ENCODE results near the gene RPS21.

The RPS21 gene

DNA sequence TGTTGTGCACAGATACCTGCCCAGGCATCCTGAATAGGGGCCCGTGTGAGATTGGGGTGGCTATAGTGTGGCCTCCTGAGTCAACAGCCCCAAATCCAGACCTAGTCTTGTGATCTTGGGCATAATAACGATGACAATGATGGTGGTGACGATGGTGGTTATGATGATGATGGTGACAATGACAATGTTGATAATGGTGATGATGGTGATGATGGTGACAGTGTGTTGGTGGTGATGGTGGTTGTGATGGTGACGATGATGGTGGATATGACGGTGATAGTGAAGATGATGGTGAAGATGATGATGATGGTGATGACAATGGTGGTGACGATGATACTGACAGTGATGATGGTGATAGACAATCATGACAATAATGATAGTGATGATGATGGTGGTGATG lies 5.1 kb upstream of the RPS21 start:
- no peak for DNase-seq

DNA sequence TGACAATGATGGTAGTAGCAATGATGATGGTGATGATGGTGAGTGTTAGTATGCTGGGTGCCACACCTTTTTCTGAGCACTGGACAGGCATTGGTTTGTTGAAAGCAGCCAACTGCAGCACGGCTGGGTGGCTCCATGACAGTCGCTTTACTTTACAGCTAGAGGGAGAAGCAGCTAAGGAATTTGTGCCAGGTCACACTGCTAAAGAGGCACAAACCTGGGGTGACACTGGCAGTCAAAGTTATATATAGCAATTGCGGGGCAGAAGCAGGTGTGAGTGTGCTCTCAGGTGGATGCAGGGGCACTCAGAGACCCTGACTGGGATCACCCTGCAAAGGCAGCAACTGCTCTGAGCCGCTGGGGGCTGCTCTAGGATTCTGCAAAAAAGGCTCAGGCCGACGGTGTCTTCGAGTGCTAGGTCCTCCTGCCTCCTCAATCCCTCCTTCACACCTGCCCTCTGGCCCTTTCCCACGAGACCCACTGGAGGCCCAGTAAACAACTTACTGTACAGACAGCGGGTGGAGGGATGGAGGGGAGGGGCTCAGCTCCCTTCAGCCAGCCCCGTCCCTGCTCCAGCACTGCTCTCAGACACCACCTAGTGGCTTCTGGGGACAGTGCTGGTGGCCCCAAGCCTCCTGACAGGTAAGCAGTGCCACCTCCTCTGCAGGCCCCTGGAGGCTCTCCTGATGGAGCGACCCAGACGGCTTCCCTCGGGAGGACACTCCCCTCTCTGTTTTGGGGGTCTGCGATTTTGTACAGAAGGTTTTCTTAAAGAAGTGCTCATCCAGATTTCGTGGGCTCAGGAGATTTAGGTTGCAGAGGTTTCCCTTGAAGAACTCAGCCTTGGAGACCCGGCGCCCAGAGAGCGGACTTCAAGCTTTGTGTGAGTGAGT lies 4.4 kb upstream of the RPS21 start:
- peak; percentile 62 for DNase-seq

GRCh38 chr20:62387219-62387913 lies 463 bp downstream of the RPS21 start:
- no peak for DNase-seq

- DNase-seq = no peak
Measured at GRCh38 chr20:62387933-62388635, 1.2 kb downstream of the RPS21 start.

DNA sequence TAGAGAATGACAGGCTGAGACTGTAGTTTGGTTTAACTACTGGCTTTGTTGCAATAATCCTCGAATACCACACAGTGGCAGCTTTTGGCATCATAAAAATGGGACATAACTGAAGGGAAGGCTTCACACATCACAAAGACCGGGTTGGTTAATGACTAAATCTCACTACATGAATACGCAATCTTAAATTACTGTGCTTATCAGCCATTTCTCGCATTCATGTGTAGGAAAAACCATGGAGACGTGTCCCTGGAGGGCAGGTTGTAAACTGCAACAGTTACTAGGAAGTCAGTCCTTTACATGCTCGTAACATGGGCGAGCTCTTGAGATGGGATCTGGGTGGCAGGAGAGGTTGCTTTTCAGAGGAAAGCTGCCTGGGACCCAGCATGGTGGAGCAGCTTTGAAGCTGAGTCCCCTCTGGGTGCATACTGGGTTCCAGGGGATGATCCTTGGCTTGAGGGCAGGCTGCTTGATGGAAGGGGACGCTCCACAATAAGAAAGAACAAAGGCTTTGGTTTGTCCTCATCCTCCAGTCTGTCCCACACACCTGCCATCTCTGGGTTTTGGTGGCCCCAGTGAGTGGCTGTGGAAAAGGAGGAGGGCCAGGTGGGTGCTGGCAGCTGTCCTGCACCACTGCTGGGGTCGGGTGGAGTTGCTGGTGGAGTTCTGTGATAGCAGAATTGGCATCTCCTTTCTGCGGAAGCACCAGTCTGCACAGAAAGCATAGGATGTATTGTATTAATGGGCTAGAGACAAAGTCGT lies 2.1 kb downstream of the RPS21 start:
- no peak for DNase-seq

GRCh38 chr20:62389601-62390087 lies 2.7 kb downstream of the RPS21 start:
- DNase-seq = no peak

GRCh38 chr20:62390317-62391164 lies 3.6 kb downstream of the RPS21 start:
- no peak for DNase-seq

GRCh38 chr20:62391165-62392076 lies 4.5 kb downstream of the RPS21 start:
- DNase-seq = no peak

- DNase-seq = no peak
Measured at GRCh38 chr20:62392077-62392418, 5.1 kb downstream of the RPS21 start.

DNA sequence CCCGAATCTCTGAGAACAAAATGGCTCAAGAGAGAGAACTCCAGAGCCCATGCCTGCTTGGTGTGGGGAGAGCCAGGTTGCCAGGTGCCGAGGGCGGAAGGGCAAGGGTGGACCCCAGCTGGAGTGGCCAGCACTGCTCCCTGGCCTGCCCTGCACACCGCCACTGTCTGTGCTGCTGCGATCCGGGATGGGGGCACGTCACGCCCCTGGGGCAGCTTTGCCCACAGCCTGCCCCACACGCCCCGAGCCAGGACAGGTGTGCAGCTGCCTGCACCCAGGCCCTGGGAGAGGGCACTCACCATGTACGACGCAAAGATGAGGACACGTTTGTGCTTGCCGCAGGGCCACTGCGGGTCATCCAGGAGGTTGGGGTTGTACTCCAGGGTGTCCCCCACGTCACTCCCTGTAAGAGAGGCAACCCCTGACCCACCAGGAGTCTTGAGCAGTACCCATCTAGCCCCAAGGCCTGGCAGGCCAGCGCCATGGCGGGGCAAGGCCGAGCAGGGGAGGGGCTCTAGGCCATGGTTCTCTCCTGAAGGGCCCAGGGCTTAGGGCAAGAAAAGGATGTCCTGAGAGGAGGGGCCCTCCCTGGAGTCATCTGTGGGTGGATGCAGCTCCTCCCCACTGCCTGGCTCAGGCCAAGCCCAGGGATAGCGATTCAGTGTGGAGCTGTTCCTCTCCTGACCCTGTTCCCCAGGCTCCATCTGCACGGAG lies 5.9 kb downstream of the RPS21 start:
- DNase-seq = no peak

DNA sequence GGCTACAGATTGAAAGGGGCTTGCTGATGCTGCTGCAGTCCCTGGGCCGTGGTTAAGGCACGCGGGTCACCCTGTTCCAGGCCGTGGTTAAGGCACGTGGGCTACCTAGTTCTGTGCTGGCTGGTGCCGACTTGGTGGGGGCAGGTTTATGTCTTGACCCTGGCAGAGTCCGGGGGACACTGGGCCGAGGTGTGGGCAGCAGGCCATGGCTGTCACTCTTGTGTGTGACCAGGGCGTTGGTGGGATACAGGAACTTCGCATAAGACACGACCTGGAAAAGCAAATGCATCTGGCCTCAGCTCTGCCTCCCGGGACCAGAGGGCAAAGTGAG lies 6.4 kb downstream of the RPS21 start:
- no peak for DNase-seq

- no peak for DNase-seq
Measured at GRCh38 chr20:62393830-62394229, 6.9 kb downstream of the RPS21 start.

DNA sequence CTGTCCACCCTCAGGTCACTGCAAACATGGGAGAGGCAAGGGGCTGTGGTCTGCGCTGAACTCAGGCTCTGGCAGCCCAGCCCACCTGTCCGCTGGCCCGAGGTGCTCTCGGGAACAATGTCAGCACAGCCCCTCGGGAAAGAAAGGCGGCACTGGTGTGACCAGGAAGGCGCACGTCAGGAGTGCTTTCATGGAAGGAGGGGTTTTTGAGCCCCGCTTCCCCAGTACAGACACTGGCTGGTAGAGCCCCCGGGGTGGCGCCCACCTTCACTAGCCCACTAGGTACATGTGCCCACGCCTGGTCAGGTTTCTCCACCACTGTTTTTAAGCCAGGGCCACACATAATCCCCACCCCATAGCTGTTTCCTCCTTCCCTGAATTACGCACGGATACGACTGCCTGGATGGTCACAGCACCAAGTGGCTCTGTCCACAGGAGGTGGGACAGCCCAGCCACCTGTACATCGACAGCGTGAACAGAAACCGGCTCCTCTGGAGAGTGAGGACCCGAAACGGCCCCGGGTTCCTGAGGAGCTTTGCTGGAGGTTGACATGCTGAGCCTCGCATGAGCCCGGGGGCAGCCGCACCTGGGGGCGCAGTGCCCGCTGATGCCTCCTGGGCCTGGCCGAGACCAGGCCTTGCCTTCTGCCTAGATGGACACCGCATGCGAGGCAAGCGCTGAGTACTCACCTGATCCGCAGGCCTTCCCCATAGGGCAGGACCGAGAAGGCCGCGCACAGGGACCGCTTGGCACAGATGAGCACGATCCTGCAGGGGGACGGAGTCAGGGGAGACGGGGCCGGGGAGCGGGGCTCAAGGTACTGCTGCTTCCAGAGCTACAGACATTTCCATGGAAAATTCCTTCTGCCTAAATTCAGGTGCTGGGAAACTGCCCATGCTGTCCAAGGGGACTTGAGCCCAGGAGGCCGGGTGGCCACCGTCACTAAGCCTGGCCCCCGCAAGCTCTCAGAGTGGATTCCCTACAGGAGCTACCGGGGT lies 7.6 kb downstream of the RPS21 start:
- DNase-seq = no peak

DNA sequence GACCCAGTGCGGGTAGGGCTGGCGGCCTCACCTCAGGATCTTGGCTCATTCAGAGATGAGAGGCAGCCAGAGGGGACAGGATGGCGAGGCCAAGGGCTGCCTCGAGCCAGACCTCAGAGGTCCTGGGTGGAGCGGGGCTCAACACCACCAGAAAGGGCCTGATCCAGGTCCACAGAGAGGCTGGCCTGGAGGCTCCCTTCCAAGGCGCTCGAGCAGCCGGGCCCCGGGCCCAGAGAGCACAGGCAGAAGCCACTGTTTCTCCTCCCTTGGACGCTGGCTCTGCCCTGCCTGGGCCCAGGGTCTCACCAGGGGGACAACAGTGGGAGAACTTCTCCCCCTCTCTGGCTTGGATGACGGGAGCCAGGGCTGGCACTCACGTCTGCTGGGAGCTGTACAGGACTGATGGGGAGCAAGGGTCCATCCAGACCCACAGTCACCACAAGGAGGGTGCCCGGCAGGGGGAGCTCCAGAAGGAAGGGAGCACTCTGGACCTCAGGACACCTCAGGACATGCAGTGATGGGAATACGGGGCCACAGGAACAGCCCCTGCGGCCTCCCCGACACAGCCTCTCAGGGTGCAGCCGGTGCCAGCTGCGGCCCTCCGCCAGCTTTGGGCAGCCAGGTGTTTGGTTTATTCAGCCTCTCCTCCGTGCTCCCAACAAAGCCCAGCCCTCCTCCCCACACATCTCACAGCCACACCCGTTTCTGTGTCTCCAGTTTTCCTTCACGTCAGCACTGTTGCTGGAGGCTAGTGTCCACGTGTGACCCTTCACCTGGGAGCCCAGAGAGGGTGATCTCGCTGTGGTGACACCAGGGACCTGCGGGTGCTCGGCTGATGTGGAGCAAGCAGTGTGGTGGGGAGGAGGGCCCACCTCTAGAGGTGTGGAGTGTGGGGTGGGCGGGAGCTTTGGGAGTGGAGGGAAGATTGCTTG lies 8.7 kb downstream of the RPS21 start:
- DNase-seq = no peak

DNA sequence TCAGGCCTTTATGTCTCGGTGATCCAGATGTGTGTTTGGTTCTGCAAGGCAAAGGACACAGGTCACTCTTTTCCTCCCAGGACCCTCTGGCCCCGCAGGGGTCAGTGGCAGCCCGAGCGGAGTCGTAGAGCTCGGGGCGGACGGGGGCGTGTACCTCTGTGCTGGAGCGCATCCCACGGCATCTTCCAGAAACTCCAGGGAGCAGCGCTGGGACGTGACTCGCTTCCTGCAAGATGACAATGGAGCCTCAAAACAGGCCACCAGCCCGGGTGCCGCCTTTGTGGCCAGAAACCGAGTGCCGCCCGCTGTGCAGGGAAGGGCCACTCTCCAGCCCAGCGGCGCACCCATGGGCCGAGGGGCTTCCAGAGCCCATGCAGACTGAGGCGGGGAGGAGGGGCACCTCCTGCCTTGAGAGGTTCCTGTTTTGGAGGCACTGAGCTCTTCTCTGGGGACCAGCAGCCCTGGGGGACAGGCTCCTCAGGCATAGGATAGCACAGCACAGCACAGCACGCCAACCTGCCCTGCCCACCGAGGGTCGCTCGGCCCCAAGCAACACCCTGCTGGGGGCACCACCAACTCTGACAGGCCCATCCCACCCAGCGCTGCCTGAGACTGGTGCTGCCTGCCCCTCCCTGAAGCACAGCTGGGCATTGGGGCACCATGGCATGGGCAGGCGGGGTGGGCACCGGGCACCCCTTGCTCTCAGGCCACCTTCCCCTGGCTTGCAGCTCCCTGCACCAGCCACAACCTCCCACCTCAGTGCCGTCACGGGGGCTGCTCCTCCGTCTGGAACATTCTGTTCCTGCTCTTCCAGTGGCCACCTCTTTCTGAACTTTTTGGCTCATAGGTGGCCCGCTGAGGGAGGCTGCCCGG lies 9.7 kb downstream of the RPS21 start:
- no peak for DNase-seq

GRCh38 chr20:62398120-62398821 lies 11.4 kb downstream of the RPS21 start:
- DNase-seq = no peak
